Inflammatory macrophage treated with lipopolysaccharide for 4 hours (primary cell): ENCODE data around the gene ID3.
"Not testable (repeated sequence)": the region's sequence is repeated elsewhere in the genome, so short reads cannot be mapped to it uniquely, and the experiment has no call there.

ENCODE experiments used
- DNase-seq: peaks from one replicate; pipeline ENCODE4 v3.0.0-alpha.2; 2020

The ID3 gene

GRCh38 chr1:23588749-23589548 is 29.6 kb upstream of the ID3 start:
- no peak for DNase-seq

DNA sequence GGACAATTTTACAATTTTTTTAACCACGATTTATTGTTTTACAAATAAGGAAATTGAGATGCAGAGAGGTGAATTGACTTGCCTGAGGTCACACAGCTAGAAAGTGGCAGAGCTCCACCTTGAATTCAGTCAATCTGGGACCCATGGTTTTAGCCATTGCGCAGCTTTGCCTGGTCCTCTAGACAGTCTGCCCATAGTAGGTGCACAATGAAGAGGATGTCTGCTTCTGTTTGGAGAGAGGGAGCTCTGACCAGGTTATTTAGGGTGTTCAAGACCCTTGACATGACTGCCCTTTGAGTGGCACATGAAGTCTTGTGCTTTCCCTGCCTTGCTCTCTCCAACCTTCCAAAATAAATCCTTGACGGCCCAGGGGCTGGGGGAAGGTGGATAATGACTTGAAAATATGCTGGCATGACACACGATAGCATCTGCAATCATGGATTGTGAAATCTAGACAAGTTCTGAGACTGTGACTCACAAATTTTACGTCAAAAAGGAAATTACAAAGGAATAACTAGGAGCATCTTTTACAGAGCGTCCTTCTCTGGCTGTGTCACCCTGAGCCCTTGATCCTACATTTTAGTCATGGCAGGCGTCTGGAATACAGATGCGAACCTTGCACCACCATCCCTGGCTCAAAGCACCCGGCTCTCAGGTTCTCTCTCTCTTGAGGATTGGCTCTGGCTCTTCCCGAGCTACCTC is 26.2 kb upstream of the ID3 start:
- DNase-seq: peak; percentile 98

DNA sequence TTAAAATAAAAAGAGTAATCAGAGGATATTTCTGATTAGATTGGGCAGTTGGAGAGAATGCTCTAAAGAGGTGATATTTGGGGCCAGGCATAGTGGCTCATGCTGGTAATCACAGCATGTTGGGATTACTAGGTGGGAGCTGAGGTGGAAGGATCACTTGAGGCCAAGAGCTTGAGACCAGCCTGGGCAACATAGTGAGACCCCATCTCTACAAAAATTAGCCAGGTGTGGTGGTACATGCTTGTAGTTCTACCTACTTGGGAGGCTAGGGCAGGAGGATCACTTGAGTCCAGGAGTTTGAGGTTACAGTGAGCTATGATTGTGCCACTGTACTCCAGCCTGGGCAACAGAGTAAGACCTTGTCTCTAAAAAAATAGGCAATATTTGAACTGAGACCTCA is 24.4 kb upstream of the ID3 start:
- DNase-seq: not testable (repeated sequence)

DNA sequence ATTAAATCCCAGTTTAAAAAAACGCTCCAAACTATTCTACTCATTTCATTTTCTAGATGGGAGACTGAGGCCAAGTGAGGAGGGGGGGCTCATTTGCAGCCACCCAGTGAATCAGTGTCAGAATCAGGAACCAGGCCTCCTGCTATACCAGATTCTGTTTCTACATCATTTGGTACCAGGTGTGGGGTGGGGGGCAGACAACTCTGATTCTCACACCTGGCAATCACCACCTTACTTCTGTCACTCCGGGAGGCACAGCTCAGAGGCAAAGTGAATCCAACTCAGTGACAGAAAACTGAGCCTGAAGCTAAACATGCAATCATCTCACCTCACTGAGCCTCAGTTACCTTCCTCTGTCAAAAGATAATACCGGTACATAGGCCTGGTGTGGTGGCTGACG is 23.5 kb upstream of the ID3 start:
- DNase-seq: no peak

GRCh38 chr1:23581219-23581618 is 21.9 kb upstream of the ID3 start:
- DNase-seq: no peak

GRCh38 chr1:23578997-23579363 is 19.7 kb upstream of the ID3 start:
- DNase-seq: no peak

DNA sequence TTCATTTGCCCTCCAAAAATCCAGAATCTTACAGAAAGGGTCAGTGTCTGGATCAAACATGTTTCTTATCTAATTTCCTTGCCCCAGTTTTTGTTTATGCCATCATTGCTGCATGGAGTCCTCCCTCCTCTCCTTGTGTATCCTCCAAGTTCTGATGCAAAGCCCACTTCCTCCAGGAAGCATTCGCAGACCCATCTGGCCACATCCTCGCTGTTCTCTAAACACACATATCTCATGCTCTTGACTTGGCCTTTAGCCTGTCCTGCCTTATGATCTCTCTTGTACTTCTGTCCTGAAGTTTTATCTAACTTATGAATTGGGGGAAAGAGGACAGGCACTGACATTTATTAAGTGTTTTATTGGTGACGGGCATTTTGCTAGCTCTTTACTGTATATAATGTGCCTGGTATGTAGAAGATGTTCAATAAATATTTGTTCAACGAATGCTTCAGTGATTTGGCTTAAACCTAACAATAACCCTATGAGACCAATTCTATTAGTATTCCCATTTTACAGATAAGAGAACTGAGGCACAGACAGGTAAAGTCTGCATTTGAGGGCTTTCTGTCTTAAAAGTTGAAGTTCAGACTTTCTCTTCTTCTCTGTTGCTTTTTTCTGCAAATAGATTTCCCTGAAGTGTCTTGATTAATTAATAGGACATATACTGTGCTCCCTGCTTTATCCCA is 19.2 kb upstream of the ID3 start:
- DNase-seq: peak; percentile 62

GRCh38 chr1:23577056-23578004 is 18.0 kb upstream of the ID3 start:
- peak; percentile 86 for DNase-seq

DNA sequence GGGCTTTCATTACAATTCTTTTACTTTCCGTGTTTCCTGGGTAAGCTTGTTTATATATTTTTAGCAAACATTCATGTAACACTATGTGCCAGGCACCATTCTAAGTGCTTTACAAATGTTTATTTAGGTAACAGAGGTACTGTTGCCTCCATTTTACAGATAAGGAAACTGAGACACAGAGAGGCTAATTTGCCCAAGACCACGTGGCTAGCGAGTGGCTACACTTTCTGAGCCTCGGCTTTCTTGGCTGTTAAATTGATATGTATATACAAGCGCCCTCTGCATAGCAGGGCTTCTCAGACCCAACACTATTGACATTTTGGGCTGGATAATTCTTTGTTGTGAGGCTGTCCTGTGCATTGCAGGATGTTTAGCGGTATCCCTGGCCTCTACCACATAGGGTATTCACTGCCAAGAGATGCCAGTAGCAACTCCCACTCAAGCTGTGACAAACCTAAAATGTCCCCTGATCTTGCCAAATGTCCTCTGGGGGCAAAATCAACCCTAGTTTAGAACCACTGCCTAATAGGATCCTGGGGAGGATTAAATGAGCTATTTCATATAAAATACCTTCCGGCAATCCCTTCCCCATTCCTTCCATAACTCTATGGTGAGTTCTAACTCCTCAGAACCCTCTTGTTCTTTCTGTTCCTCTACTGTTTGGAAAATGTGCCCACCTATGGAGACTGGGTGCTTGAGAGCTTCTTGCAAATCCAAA is 17.2 kb upstream of the ID3 start:
- DNase-seq: no peak

- no peak for DNase-seq
Observed at GRCh38 chr1:23575226-23575810, 16.0 kb upstream of the ID3 start.

DNA sequence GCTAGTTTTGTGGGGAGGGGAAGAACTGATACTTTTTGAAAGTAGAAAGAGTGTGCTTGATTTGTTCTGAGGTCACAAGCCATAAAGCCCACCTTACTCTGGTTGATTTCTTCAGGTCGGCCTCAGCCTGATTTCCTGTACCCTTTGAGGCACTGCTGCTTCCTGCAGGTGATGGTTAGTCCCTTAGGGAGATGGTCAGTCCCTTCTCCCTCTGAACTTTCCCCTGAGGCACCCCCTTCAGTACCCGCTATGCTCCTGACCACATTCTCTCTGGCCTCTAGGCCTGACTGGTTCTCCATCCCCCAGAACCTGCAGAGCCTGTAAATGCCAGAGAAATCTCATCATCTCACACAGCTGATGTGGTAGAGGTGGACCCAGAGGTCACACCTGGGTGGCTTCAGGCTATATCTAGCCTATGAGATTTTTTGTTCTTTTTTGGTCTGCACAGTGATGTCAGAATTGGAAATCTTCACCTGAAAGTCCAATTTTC is 15.0 kb upstream of the ID3 start:
- DNase-seq: no peak

DNA sequence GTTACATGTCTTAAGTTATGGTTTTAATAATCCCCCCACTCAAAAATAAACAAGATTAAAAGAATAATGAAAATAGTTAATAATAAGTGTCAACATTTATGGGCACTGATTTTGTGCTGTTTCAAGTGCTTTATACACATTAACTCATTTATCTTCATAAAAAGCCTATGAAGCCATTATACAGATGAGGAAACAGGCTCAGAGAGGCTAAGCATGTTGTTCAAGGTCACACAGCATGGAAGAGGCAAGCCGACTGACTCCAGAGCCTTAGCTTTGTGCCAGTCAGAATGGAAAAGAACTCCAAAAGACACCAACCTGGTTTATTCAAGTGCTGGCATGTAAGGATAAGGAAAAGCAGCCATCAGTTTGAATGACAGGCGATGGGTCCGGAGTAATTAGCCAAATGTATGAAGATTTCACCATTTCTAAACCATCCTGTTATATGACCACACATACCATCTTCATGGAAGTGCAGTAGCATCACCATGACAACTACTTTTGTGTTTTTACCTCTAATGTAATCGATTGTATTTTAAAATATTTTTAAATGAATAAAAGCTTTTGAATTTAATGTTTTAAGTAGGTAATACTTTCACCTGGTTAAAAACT is 14.4 kb upstream of the ID3 start:
- DNase-seq: no peak

DNA sequence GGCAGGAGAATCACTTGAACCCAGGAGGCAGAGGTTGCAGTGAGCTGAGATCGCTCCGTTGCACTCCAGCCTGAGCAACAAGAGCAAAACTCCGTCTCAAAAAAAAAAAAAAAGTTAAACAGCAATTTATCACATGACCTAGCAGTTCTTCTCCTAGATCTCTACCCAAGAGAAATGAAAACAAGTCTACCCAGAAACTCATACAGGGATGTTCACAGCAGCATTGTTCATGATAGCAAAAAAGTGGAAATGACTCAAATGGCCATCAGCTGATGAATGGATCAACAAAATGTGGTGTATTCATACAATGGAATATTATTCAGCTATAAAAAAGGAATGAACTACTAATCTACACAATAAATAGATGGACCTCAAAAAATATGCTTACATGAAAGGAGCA is 12.2 kb upstream of the ID3 start:
- peak; percentile 62 for DNase-seq

GRCh38 chr1:23570001-23570691 is 10.8 kb upstream of the ID3 start:
- DNase-seq: no peak

DNA sequence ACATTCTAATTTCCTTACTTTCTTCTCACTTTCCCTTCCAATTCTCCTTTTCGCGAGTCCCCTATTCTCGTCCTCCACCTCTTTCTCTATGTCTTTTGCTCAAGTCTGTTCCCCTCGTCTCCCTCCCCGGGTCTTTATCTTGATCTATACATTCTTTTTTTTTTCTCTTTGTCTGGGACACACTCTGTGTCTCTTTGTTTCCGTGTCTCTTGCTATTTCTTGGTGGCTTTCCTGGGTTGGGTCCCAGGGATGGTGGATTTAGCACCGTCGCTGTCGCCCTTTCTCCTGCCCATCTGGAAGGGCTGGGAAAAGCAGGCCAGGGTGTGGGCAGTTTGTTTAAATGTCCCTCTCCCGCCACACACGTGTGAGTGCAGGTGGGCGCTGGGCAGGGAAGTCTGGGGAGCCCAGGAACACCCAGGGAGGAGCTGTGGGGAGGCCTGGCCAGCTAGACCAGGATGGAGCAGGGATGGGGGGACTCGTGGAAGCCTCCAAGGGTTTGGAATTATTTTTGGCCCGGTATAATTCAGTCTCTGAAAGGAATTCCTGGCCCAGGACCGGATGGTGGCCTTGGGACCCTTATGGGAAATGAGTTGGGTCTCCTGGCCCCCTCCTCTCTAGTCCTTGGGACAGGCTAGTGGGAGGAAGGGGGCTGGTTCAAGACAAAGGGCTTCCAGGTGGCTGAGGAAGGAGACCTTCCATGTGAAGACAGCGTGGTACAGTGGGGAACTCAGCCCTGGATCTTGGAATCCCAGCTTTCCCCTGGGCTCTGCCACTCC is 9.5 kb upstream of the ID3 start:
- no peak for DNase-seq

GRCh38 chr1:23567996-23568607 is 8.8 kb upstream of the ID3 start:
- no peak for DNase-seq

DNA sequence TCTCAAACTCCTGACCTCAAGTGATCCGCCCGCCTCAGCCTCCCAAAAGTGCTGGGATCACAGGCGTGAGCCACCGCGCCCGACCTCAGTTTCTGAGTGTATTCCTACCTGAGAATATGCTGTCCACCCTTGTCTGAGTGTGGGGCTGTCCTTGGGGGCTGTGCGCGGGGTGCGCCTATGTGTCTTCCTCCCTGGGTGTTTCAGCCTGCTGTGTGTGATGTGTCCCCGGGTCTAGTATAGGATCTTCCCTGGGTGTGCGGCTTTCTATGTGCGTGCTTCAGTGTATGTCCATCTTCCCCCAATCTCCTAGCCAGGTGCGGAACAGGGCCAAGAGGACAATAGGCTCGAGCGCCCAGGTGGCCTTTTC is 8.3 kb upstream of the ID3 start:
- no peak for DNase-seq

GRCh38 chr1:23566304-23566703 is 7.0 kb upstream of the ID3 start:
- no peak for DNase-seq

GRCh38 chr1:23565776-23566175 is 6.5 kb upstream of the ID3 start:
- DNase-seq: no peak
